ENCODE data around the gene SDCBP2. TPM values are rescaled to one million over a fixed set of nuclear protein-coding genes. Genes with fewer than 3 reads are reported as not detected.

SDCBP2 gene
- total and polyA plus RNA-seq, 2 of the 8 experiments (the other 6 are each of a cell fraction or from before 2014, with no cell fraction given), result 4.2 to 6.7 TPM

GRCh38 chr20:1371202-1371782 is 42.4 kb upstream of the SDCBP2 start (continued):
- TF ChIP-seq, protein P1, sequence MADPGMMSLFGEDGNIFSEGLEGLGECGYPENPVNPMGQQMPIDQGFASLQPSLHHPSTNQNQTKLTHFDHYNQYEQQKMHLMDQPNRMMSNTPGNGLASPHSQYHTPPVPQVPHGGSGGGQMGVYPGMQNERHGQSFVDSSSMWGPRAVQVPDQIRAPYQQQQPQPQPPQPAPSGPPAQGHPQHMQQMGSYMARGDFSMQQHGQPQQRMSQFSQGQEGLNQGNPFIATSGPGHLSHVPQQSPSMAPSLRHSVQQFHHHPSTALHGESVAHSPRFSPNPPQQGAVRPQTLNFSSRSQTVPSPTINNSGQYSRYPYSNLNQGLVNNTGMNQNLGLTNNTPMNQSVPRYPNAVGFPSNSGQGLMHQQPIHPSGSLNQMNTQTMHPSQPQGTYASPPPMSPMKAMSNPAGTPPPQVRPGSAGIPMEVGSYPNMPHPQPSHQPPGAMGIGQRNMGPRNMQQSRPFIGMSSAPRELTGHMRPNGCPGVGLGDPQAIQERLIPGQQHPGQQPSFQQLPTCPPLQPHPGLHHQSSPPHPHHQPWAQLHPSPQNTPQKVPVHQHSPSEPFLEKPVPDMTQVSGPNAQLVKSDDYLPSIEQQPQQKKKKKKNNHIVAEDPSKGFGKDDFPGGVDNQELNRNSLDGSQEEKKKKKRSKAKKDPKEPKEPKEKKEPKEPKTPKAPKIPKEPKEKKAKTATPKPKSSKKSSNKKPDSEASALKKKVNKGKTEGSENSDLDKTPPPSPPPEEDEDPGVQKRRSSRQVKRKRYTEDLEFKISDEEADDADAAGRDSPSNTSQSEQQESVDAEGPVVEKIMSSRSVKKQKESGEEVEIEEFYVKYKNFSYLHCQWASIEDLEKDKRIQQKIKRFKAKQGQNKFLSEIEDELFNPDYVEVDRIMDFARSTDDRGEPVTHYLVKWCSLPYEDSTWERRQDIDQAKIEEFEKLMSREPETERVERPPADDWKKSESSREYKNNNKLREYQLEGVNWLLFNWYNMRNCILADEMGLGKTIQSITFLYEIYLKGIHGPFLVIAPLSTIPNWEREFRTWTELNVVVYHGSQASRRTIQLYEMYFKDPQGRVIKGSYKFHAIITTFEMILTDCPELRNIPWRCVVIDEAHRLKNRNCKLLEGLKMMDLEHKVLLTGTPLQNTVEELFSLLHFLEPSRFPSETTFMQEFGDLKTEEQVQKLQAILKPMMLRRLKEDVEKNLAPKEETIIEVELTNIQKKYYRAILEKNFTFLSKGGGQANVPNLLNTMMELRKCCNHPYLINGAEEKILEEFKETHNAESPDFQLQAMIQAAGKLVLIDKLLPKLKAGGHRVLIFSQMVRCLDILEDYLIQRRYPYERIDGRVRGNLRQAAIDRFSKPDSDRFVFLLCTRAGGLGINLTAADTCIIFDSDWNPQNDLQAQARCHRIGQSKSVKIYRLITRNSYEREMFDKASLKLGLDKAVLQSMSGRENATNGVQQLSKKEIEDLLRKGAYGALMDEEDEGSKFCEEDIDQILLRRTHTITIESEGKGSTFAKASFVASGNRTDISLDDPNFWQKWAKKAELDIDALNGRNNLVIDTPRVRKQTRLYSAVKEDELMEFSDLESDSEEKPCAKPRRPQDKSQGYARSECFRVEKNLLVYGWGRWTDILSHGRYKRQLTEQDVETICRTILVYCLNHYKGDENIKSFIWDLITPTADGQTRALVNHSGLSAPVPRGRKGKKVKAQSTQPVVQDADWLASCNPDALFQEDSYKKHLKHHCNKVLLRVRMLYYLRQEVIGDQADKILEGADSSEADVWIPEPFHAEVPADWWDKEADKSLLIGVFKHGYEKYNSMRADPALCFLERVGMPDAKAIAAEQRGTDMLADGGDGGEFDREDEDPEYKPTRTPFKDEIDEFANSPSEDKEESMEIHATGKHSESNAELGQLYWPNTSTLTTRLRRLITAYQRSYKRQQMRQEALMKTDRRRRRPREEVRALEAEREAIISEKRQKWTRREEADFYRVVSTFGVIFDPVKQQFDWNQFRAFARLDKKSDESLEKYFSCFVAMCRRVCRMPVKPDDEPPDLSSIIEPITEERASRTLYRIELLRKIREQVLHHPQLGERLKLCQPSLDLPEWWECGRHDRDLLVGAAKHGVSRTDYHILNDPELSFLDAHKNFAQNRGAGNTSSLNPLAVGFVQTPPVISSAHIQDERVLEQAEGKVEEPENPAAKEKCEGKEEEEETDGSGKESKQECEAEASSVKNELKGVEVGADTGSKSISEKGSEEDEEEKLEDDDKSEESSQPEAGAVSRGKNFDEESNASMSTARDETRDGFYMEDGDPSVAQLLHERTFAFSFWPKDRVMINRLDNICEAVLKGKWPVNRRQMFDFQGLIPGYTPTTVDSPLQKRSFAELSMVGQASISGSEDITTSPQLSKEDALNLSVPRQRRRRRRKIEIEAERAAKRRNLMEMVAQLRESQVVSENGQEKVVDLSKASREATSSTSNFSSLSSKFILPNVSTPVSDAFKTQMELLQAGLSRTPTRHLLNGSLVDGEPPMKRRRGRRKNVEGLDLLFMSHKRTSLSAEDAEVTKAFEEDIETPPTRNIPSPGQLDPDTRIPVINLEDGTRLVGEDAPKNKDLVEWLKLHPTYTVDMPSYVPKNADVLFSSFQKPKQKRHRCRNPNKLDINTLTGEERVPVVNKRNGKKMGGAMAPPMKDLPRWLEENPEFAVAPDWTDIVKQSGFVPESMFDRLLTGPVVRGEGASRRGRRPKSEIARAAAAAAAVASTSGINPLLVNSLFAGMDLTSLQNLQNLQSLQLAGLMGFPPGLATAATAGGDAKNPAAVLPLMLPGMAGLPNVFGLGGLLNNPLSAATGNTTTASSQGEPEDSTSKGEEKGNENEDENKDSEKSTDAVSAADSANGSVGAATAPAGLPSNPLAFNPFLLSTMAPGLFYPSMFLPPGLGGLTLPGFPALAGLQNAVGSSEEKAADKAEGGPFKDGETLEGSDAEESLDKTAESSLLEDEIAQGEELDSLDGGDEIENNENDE (IDR thresholded peaks at IDR 0.05; ENCODE audit: insufficient replicate concordance, low read length), result no peak
- no peak for TF ChIP-seq ASH2L (IDR thresholded peaks at IDR 0.05; ENCODE audit: low read length)
- TF ChIP-seq SUZ12 (IDR thresholded peaks at IDR 0.05; ENCODE audit: low read length), result no peak
- TF ChIP-seq RXRA (IDR thresholded peaks at IDR 0.05; ENCODE audit: insufficient read depth, low read depth, low read length), result no peak
- TF ChIP-seq SRF (IDR thresholded peaks at IDR 0.05; ENCODE audit: low read depth, low read length), result no peak
- TF ChIP-seq KDM5A (IDR thresholded peaks at IDR 0.05; ENCODE audit: low read length), result no peak

All from H1 (cell line).